Neuron (in vitro differentiated cells): ENCODE data around the gene PDE4DIP.
"Not testable (repeated sequence)": the region's sequence is repeated elsewhere in the genome, so short reads cannot be mapped to it uniquely, and the experiment has no call there.

ENCODE experiments used
- H2AFZ ChIP-seq: one replicate; pipeline ENCODE4 v1.6.1; 2013; ENCODE audit warnings: low read depth, mild to moderate bottlenecking, inconsistent platforms, low read length, moderate library complexity
- H3K27me3 ChIP-seq: one replicate; pipeline ENCODE4 v1.6.1; 2013; ENCODE audit warnings: low read length; ENCODE audit not compliant: insufficient read depth
- H3K36me3 ChIP-seq: one replicate; pipeline ENCODE4 v1.6.1; 2013; ENCODE audit warnings: low read length; ENCODE audit not compliant: insufficient read depth
- H3K4me1 ChIP-seq: one replicate; pipeline ENCODE4 v1.6.1; 2013; ENCODE audit warnings: low read length; ENCODE audit not compliant: insufficient read depth
- H3K4me3 ChIP-seq: 2 replicates; pipeline ENCODE4 v1.5.1; 2013; ENCODE audit warnings: mild to moderate bottlenecking, low read length, moderate library complexity
- H3K9me3 ChIP-seq: one replicate; pipeline ENCODE4 v1.6.1; 2013; ENCODE audit warnings: low read length

The PDE4DIP gene

GRCh38 chr1:149024327-149024726 lies 180.1 kb downstream of the PDE4DIP start:
- H3K9me3 ChIP-seq, H2AFZ ChIP-seq, H3K27me3 ChIP-seq, H3K4me1 ChIP-seq, H3K4me3 ChIP-seq, H3K36me3 ChIP-seq: not testable (repeated sequence)

- H3K27me3 ChIP-seq, H3K9me3 ChIP-seq, H3K4me1 ChIP-seq, H3K4me3 ChIP-seq, H2AFZ ChIP-seq, H3K36me3 ChIP-seq: not testable (repeated sequence)
These were observed 189.7 kb downstream of the PDE4DIP start for GRCh38 chr1:149033916-149034315.

GRCh38 chr1:149043056-149043455 lies 198.8 kb downstream of the PDE4DIP start:
- not testable (repeated sequence) for H3K4me1 ChIP-seq, H2AFZ ChIP-seq, H3K4me3 ChIP-seq, H3K36me3 ChIP-seq, H3K9me3 ChIP-seq, H3K27me3 ChIP-seq

- not testable (repeated sequence) for H3K9me3 ChIP-seq, H2AFZ ChIP-seq, H3K4me3 ChIP-seq, H3K4me1 ChIP-seq, H3K27me3 ChIP-seq, H3K36me3 ChIP-seq
These were observed 220.4 kb downstream of the PDE4DIP start for GRCh38 chr1:149064611-149065010.

- not testable (repeated sequence) for H3K4me3 ChIP-seq, H3K4me1 ChIP-seq, H2AFZ ChIP-seq, H3K27me3 ChIP-seq, H3K36me3 ChIP-seq, H3K9me3 ChIP-seq
These were observed 231.4 kb downstream of the PDE4DIP start for GRCh38 chr1:149075505-149076127.
